T-helper 1 cell treated with Interleukin-12 subunit alpha and Interleukin-12 subunit beta and Interleukin-4 antibody, amounts not matched to agents 30 ng/mL and 1 ng/mL, for 36 hours (primary cell): ENCODE results near the gene ATP11A. TPM values are rescaled to one million over a fixed set of nuclear protein-coding genes. Genes with fewer than 3 reads are reported as not detected.
"Not testable (repeated sequence)": the region's sequence is repeated elsewhere in the genome, so short reads cannot be mapped to it uniquely, and the experiment has no call there.

Source experiments
- intact Hi-C: fragments of 100-400 bp; cut with micrococcal nuclease; formaldehyde crosslinking; loops from one replicate; pipeline ENCODE4 v1.15.1; 2024
- total RNA-seq: library from RNA; stranded (reverse); gene quantifications from 2 replicates; pipeline ENCODE4 v1.2.3, GENCODE V29; 2022

ATP11A gene
- total RNA-seq, 1 donor from 2014 or later = 72.9 TPM

DNA sequence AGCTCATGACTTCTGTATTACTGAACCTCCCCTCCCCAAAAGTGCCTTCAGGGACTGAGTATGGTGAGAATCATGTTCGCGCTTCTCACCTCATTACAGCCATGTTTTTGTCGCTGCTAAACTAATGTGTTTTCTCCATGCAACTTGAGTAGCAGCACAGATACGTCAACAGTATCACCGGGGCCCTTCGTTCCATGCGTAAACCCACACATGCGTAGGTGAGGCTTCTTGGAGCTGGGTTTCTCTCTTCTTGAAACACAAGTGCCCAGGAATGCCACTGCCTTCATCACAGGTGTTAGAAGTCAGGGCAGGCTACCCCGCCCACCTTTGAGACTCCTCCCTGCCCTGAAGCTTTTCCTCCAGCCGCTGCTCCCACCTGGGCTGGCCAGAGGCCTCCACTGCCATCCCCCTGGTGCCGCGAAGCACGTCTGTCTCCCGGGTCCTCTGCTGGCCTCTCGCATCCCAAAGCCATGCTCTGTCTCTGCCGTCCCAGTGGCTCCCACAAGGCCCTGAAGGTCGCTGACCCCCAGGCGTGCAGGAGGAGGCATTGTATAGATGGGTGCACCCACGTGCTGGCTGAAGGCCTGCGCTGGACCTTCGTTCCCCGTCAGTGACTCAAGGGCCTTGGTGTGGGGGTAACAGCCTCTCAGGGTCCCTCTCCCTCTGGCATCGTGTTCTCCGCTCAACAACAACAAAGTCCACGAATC is 143.9 kb downstream of the ATP11A start:
- intact Hi-C loops = no loop called here

- intact Hi-C loops = no loop called here
Observed at GRCh38 chr13:112835344-112835743, 145.5 kb downstream of the ATP11A start.

DNA sequence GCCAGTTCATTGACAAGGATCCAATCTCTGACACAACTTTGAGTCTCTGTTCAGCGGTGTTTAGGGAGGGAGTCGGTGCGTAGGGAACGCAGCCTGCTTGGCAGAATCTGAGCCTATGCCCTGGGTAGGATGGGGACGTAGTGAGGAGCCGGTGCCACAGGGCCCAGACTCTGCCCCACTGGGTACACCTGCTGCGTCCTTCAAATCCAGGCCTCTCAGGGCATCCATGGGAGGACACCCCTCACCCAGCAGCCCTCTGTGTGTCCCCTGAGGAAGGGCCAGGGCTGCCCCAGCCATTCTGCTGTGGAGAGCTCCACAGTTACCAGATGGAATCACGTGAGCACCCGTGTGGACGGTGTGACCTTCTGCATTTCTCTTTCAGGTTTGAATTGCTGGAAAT is 146.0 kb downstream of the ATP11A start:
- intact Hi-C loops = no loop called here

DNA sequence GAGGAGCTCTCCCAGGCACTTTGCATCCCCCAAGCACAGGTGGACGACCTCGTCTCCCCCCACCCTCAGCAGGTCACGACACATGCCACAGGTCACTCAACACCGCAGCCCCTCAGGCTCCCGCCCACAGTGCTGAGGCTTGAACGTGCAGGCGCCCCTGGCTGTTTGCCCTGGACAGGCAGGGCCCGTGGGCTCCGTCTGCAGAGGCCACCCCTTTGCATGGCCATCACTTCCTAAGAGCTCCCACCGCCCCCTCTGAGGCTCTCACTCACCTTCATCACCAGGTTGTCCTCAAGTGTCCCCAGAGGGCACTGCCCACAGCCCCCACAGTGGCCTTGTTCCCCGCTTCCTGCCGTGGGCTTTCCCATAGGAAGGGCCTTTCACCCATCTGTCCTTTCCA is 147.1 kb downstream of the ATP11A start:
- intact Hi-C loops = no loop called here

GRCh38 chr13:112837371-112838037 is 147.7 kb downstream of the ATP11A start:
- intact Hi-C loops = no loop called here

- intact Hi-C loops = no loop called here
Observed at GRCh38 chr13:112838038-112838841, 148.4 kb downstream of the ATP11A start.

GRCh38 chr13:112838842-112839117 is 148.9 kb downstream of the ATP11A start:
- intact Hi-C loops = no loop called here

DNA sequence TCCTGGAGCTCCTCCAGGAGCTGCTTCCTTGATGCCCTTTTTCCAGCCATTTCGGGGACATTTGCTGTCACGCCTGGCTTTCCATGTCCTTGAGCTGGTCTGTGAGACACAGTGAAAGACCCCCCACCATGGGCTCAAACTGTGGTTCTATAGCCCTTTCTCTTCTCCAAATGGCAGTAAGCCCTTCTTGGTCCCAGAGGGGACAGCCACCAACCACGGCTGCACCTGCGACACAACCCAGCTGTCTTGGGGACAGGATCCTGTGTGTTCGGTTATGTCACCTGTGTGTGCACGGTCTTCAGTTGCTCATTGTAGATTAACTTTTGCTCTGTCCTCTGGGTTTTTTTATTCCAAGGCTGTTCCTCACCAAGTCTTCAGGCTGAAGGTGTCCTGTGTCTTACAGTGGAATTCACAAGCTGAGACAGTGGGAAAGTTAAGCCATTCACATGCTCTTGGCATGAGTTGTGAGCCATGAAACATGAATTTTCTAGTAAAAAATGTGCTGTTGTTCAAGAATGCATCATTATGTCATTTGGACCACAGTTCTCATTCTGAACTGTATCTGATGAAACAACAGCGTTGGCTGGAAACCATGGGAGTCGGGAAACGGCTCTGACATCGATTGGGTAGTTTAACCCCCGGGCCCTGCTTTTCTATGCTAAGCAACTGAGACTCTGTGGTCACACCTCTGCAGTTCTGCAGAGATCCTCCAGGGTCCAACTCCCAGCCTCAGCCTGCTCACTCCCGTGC is 149.7 kb downstream of the ATP11A start:
- intact Hi-C loops = no loop called here

DNA sequence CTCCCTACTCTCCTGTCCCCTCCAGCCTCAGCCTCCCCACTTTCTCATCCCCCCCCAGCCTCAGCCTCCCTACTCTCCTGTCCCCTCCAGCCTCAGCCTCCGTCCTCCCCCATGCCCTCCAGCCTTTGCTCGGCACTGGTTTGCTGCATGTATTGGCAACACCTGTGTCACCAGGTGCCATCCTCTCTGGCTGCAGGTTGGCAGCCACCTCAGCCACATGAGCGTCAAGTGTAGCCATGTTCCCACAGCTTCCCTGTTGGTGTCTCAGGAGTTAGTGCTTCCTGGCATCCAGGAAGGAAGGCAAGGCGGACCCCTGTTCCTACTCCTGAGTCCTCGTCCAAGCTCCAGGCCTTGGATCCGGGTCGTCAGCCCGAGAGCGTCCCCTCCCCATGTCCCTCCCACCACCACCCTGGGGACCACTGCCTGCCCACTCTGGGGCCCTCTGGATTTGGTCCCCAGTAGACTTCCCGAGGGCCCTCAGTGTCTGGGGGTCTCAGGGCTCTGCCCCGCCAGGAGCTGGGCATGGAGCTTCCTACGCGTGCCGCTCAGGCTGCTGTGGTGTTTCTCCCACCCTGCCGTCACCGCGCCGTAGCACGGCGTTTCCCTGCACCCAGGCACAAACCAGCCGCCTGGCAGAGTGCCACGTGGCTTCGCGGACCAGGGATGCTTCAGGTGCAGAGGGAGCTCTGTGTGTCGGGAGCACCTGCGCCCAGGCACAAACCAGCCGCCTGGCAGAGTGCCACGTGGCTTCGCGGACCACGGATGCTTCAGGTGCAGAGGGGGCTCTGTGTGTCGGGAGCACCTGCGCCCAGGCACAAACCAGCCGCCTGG is 150.8 kb downstream of the ATP11A start:
- intact Hi-C loops = no loop called here

- intact Hi-C loops = not testable (repeated sequence)
Observed at GRCh38 chr13:112841303-112842015, 151.6 kb downstream of the ATP11A start.

GRCh38 chr13:112842343-112842856 is 152.6 kb downstream of the ATP11A start:
- intact Hi-C loops = no loop called here

DNA sequence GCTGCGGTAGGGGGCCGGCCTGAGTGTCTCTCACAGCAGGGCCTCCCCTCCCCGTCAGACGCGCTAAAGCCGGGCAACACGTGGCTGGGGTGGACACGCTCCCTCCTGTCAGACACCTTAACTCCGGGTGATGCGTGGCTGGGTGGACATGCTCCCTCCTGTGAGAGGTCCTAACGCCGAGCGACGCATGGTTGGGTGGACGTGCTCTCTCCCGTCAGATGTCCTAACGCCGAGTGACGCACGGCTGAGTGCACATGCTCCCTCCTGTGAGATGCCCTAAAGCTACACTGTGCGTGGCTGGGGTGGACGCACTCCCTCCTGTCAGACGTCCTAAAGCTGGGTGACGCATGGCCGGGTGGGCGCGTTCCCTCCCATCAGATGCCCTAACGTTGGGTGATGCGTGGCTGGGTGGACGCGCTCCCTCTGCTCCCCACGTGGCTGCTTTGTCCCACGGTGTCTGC is 153.1 kb downstream of the ATP11A start:
- intact Hi-C loops = no loop called here

DNA sequence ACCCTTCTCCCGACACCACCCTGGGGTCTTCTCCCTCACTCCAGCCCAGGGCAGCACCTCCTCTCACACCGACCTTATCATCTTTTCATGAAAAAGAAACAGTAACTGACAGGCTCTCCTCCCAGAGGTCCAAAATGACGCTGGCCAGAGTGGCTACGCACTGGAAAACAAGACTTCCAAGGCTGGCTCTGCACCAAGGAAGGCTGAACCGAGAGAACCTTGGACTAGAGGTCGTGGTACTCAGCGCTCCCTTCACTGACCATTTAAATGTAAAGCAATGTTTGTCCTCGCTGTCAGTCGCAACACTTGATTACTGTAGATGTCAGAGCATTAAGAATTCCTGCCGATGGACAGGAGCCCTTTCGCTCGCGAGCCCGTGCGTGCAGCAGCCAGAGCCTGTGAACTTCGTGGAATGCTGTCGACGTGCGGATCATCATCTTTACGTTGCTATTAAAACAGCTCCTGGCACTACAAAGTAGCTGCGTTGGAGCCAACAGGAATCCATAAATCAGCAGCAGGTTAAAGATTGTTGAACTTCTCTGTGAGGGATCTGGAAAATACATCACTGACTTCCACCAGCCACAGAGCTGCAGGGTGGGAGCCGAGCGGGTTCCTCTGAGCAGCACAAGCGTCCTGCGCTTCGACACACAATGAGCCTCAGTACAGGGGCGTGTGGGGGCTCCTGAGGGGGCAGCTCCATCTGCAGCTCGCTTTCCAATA is 153.7 kb downstream of the ATP11A start:
- intact Hi-C loops = no loop called here

- intact Hi-C loops = no loop called here
Observed at GRCh38 chr13:112844411-112844810, 154.6 kb downstream of the ATP11A start.

GRCh38 chr13:112844879-112845278 is 155.0 kb downstream of the ATP11A start:
- intact Hi-C loops = no loop called here

DNA sequence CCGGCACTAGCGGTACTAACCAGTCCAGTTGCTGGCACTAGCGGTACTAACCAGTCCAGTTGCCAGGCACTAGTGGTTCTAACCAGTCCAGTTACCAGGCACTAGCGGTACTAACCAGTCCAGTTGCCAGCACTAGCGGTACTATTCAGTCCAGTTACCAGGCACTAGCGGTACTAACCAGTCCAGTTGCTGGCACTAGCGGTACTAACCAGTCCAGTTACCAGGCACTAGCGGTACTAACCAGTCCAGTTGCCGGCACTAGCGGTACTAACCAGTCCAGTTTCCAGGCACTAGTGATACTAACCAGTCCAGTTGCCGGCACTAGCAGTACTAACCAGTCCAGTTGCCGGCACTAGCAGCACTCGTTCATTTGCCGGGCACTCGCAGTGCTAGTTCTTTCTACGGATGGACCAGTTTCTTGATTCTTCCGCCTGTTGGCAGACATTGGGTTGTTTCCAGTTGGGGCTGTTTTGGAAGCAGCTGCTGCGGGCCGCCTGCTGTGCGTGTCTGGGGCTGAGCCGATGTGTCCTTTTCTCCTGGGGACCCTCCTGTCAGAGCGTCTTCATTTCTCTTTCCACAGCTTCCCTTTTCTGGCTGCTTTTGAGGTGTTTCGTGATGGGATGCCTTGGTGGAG is 155.8 kb downstream of the ATP11A start:
- intact Hi-C loops = no loop called here

DNA sequence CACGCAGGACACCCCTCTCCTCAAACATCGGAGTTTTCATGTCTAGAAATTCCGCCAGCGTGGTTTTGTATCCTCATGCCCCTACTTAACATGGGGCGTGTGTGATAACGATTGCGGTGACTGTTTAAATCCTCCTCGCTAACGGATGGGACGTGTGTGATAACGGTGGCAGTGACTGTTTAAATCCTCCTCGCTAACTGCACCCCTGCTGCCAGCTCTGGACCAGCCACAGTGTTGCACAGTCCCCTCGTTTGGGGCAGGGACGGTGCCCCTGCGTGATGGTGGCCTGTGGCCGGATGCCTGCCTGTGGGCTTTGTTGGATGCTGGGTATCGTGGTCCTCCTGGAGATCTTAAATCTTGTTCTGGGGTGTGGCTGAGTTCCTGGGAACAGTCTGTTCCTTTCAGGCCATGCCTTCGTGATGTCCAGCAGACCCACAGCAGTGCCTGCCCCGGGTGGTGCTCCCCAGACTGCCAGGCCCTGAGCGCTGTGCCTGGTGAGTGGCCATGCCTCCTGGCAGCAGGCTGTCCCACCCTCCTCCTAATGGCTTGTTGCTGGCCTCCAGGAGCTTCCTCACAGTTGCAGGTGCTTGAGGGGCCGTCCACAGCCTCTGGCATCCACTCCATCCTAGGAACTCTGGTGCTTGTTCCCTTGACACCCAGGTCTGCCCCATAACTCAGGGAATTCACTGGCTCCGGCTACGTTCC is 156.7 kb downstream of the ATP11A start:
- intact Hi-C loops = no loop called here

DNA sequence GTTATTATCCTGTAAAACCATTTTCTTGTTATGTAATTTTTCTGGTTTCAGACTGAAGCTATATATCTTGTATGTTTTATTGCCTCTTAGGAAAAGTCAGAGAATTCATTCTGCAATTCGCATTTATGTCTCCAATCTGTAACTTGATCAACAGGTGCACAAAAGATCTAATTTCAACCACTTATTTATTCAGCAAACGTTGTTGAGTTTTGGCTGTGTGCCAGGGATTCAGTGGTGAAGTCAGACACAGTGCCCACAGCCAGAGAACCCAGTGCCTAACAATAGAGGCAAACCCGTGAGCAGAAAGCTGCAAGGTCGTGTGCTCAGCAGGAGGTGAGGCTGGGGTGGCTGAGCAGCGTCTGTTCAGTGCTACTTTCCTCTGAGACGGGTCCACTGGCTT is 159.7 kb downstream of the ATP11A start:
- intact Hi-C loops = no loop called here
